ENCODE measurements around the gene NOS3. TPM values are rescaled to one million over a fixed set of nuclear protein-coding genes. Genes with fewer than 3 reads are reported as not detected.
A peak's percentile ranks its signal among the peaks of the same experiment; 100 is the strongest.

Gene NOS3
- total and polyA plus RNA-seq, 2 of the 13 experiments (the other 11 are each of a cell fraction or from before 2014, with no cell fraction given), result 3.7 to 7.5 TPM

DNA sequence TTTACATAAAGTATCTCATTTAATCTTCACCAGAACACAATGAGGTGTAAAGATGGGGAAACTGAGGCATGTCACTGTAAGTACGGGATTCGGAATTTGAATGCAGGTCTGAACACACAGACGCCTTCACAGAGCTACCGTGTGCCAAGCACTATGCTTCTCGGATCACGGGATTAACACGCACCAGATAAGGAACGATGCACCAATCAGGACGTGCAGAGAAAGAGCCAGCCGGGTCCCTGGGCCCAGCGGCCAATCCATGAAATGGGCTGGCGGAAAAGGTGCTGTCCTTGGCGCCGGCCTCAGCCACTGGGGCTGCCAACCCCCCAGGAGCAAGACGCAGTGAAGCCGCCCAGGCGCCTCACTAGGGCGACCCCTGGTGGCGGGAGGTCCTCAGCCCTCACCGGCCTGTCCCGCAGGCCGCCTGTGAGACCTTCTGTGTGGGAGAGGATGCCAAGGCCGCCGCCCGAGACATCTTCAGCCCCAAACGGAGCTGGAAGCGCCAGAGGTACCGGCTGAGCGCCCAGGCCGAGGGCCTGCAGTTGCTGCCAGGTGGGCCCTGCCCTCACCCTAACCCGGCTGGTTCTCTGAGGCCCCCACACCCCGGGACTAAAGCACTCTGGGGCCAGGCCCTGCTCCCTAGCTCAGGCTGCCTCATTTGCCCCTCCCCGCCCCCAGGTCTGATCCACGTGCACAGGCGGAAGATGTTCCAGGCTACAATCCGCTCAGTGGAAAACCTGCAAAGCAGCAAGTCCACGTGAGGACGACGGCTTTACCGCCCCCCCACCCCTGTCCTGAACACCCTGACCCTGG lies 17.9 kb downstream of the NOS3 start (continued):
- TF ChIP-seq, protein P1, sequence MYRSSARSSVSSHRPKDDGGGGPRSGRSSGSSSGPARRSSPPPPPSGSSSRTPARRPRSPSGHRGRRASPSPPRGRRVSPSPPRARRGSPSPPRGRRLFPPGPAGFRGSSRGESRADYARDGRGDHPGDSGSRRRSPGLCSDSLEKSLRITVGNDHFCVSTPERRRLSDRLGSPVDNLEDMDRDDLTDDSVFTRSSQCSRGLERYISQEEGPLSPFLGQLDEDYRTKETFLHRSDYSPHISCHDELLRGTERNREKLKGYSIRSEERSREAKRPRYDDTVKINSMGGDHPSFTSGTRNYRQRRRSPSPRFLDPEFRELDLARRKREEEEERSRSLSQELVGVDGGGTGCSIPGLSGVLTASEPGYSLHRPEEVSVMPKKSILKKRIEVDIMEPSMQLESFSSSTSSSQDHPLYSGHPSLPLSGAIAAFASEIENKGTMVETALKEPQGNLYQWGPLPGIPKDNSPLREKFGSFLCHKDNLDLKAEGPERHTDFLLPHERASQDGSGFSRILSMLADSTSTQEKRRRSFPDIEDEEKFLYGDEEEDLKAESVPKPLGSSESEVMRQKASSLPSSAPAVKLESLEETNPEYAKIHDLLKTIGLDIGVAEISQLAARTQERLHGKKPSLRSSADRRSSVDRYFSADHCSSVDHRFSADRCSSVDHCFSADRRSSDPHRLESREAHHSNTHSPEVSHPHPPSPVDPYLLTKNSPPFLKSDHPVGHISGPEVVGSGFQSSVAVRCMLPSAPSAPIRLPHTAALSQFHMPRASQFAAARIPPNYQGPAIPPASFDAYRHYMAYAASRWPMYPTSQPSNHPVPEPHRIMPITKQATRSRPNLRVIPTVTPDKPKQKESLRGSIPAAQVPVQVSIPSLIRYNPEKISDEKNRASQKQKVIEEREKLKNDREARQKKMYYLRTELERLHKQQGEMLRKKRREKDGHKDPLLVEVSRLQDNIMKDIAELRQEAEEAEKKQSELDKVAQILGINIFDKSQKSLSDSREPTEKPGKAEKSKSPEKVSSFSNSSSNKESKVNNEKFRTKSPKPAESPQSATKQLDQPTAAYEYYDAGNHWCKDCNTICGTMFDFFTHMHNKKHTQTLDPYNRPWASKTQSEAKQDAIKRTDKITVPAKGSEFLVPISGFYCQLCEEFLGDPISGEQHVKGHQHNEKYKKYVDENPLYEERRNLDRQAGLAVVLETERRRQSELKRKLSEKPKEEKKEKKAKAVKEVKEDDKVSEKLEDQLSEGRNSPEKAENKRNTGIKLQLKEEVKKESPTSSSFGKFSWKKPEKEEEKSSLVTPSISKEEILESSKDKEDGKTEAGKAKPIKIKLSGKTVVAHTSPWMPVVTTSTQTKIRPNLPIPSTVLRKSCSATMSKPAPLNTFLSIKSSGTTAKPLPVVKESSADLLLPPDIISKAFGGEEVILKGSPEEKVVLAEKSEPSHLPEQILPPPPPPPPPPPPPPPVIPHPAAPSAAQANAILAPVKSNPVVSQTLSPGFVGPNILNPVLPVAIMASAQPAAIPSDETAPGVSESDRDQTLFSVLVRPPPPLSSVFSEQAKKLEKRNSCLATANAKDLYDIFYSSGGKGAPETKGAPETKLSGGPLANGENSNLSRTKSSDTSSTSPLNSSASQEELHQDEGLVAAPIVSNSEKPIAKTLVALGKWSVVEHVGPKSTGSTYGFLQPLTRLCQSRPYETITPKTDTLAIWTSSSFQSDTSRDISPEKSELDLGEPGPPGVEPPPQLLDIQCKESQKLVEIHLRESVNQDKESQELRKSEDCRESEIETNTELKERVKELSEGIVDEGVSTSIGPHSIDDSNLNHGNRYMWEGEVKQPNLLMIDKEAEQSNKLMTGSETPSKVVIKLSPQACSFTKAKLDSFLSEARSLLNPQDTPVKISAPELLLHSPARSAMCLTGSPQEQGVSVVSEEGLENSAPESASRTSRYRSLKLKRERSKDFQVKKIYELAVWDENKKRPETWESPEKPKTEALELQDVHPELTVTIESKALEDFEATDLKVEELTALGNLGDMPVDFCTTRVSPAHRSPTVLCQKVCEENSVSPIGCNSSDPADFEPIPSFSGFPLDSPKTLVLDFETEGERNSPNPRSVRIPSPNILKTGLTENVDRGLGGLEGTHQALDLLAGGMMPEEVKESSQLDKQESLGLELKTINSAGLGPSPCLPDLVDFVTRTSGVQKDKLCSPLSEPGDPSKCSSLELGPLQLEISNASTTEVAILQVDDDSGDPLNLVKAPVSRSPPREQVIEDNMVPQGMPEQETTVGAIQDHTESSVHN (CRISPR knock-in tag; IDR thresholded peaks at IDR 0.05), result no peak
- peak; percentile 21; the same call in 1 of the 2 replicates for TF ChIP-seq STAG1 (CRISPR knock-in tag; IDR thresholded peaks at IDR 0.05)
- 0 out of 2 replicates have a peak, but pooled peaks have one; percentile 75 for TF ChIP-seq ZNF556 (CRISPR knock-in tag; IDR thresholded peaks at IDR 0.05; ENCODE audit: borderline replicate concordance)
- TF ChIP-seq STAT5B (CRISPR knock-in tag; IDR thresholded peaks at IDR 0.05), result 0 out of 2 replicates have a peak, but pooled peaks have one; percentile 52
- TF ChIP-seq SP1 (IDR thresholded peaks at IDR 0.05), result no peak
- TF ChIP-seq SP1 (CRISPR knock-in tag; IDR thresholded peaks at IDR 0.05), result 0 out of 2 replicates have a peak, but pooled peaks have one; percentile 24
- no peak for TF ChIP-seq ZNF530 (CRISPR knock-in tag; IDR thresholded peaks at IDR 0.05; ENCODE audit: low read depth)
- TF ChIP-seq MXD4 (CRISPR knock-in tag; IDR thresholded peaks at IDR 0.05), result peak; percentile 23; the same call in 1 of the 2 replicates
- TF ChIP-seq RXRB (CRISPR knock-in tag; IDR thresholded peaks at IDR 0.05; ENCODE audit: borderline replicate concordance), result peak; percentile 46; the same call in 1 of the 2 replicates
- TF ChIP-seq POLR2A (IDR thresholded peaks at IDR 0.05; ENCODE audit: insufficient read depth in 1 of 2, low read depth in 2 of 2, low read length in 2 of 2), result no peak
- TF ChIP-seq RBFOX2 (IDR thresholded peaks at IDR 0.05; ENCODE audit: low read depth, low read length), result peak; percentile 54
- TF ChIP-seq BRD4 (CRISPR knock-in tag; IDR thresholded peaks at IDR 0.05), result 0 out of 2 replicates have a peak, but pooled peaks have one; percentile 47
- TF ChIP-seq ZNF781 (CRISPR knock-in tag; IDR thresholded peaks at IDR 0.05; ENCODE audit: borderline replicate concordance, not compliant biosample characterization), result peak; percentile 32
- no peak for TF ChIP-seq ZNF720 (CRISPR knock-in tag; IDR thresholded peaks at IDR 0.05)
- TF ChIP-seq, protein P2, sequence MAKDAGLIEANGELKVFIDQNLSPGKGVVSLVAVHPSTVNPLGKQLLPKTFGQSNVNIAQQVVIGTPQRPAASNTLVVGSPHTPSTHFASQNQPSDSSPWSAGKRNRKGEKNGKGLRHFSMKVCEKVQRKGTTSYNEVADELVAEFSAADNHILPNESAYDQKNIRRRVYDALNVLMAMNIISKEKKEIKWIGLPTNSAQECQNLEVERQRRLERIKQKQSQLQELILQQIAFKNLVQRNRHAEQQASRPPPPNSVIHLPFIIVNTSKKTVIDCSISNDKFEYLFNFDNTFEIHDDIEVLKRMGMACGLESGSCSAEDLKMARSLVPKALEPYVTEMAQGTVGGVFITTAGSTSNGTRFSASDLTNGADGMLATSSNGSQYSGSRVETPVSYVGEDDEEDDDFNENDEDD (CRISPR knock-in tag; IDR thresholded peaks at IDR 0.05; ENCODE audit: borderline replicate concordance), result peak; percentile 61; the same call in 1 of the 2 replicates
- no peak for TF ChIP-seq BRCA1 (CRISPR knock-in tag; IDR thresholded peaks at IDR 0.05)
- TF ChIP-seq ZNF614 (CRISPR knock-in tag; IDR thresholded peaks at IDR 0.05; ENCODE audit: borderline replicate concordance), result peak; percentile 23; the same call in 1 of the 2 replicates
- TF ChIP-seq, protein P3, sequence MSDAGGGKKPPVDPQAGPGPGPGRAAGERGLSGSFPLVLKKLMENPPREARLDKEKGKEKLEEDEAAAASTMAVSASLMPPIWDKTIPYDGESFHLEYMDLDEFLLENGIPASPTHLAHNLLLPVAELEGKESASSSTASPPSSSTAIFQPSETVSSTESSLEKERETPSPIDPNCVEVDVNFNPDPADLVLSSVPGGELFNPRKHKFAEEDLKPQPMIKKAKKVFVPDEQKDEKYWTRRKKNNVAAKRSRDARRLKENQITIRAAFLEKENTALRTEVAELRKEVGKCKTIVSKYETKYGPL (CRISPR knock-in tag; IDR thresholded peaks at IDR 0.05), result no peak
